ENCODE measurements around the gene VGF.
"Not testable (repeated sequence)": the region's sequence is repeated elsewhere in the genome, so short reads cannot be mapped to it uniquely, and the experiment has no call there.

Gene VGF

GRCh38 chr7:101134399-101134980 is 30.9 kb downstream of the VGF start:
- DNase-seq (ENCODE audit: low spot score), result no peak

GRCh38 chr7:101133621-101134398 is 31.6 kb downstream of the VGF start:
- no peak for DNase-seq (ENCODE audit: low spot score)

- DNase-seq (ENCODE audit: low spot score), result not testable (repeated sequence)
Observed at GRCh38 chr7:101132626-101133600, 32.5 kb downstream of the VGF start.

GRCh38 chr7:101129603-101130117 is 35.7 kb downstream of the VGF start:
- no peak for DNase-seq (ENCODE audit: low spot score)

- DNase-seq (ENCODE audit: low spot score), result no peak
Observed at GRCh38 chr7:101128040-101128834, 37.1 kb downstream of the VGF start.

- DNase-seq (ENCODE audit: low spot score), result no peak
Observed at GRCh38 chr7:101127460-101128039, 37.8 kb downstream of the VGF start.

GRCh38 chr7:101126651-101127459 is 38.5 kb downstream of the VGF start, which contains the start of gene SERPINE1:
TSS of gene SERPINE1 (plus strand) at chr7:101127104. CDS start at chr7:101128394, 1,290 bp downstream.
- peak; percentile 49 for DNase-seq (ENCODE audit: low spot score)

GRCh38 chr7:101125989-101126650 is 39.2 kb downstream of the VGF start:
- DNase-seq (ENCODE audit: low spot score), result no peak

- no peak for DNase-seq (ENCODE audit: low spot score)
Observed at GRCh38 chr7:101124376-101125056, 40.9 kb downstream of the VGF start.

GRCh38 chr7:101123703-101124068 is 41.7 kb downstream of the VGF start:
- DNase-seq (ENCODE audit: low spot score), result no peak

GRCh38 chr7:101122933-101123702 is 42.3 kb downstream of the VGF start:
- no peak for DNase-seq (ENCODE audit: low spot score)

GRCh38 chr7:101121991-101122932 is 43.1 kb downstream of the VGF start:
- no peak for DNase-seq (ENCODE audit: low spot score)

GRCh38 chr7:101121631-101121990 is 43.8 kb downstream of the VGF start:
- DNase-seq (ENCODE audit: low spot score), result not testable (repeated sequence)

- DNase-seq (ENCODE audit: low spot score), result no peak
Observed at GRCh38 chr7:101120315-101120714, 45.1 kb downstream of the VGF start.

GRCh38 chr7:101119876-101120275 is 45.5 kb downstream of the VGF start:
- no peak for DNase-seq (ENCODE audit: low spot score)

- DNase-seq (ENCODE audit: low spot score), result no peak
Observed at GRCh38 chr7:101118856-101119255, 46.5 kb downstream of the VGF start.

- no peak for DNase-seq (ENCODE audit: low spot score)
Observed at GRCh38 chr7:101116898-101117297, 48.5 kb downstream of the VGF start.

All from CD4-positive, alpha-beta T cell treated with Interleukin-6 at 100 ng/mL for 8 hours (primary cell).